Neural cell (in vitro differentiated cells): ENCODE results near the gene PSMG1.

Source experiments
- CTCF ChIP-seq: fragments of 450-650 bp; IDR thresholded peaks from 2 replicates; pipeline ENCODE4 v1.5.1; 2014; ENCODE audit warnings: antibody characterized with exemption, mild to moderate bottlenecking, moderate library complexity; ENCODE audit not compliant: poor library complexity, severe bottlenecking
- EP300 ChIP-seq: fragments of 450-650 bp; conservative IDR thresholded peaks from 2 replicates; pipeline ENCODE4 v1.6.1; 2014; ENCODE audit warnings: antibody characterized with exemption, mild to moderate bottlenecking, moderate library complexity; ENCODE audit not compliant: poor library complexity, severe bottlenecking
- EZH2 ChIP-seq: fragments of 200-600, 300-800 bp; shearing (Covaris generic), sonication (generic); IDR thresholded peaks from 2 replicates; pipeline ENCODE4 v1.6.1; 2014; ENCODE audit warnings: antibody characterized with exemption, low read length, borderline replicate concordance, mild to moderate bottlenecking; ENCODE audit not compliant: insufficient read depth, poor library complexity, severe bottlenecking
- POLR2AphosphoS5 ChIP-seq: IDR thresholded peaks from 2 replicates; pipeline ENCODE4 v1.6.1; 2012
- RAD21 ChIP-seq: fragments of 450-650 bp; conservative IDR thresholded peaks from 2 replicates; pipeline ENCODE4 v1.6.1; 2014; ENCODE audit warnings: antibody characterized with exemption, mild to moderate bottlenecking, moderate library complexity
- REST ChIP-seq: IDR thresholded peaks from 2 replicates; pipeline ENCODE4 v1.6.1; 2012; ENCODE audit warnings: borderline replicate concordance
- SMC3 ChIP-seq: fragments of 450-650 bp; conservative IDR thresholded peaks from 2 replicates; pipeline ENCODE4 v1.6.1; 2014; ENCODE audit warnings: antibody characterized with exemption, mild to moderate bottlenecking, moderate library complexity; ENCODE audit not compliant: poor library complexity
- TAF1 ChIP-seq: IDR thresholded peaks from 2 replicates; pipeline ENCODE4 v1.6.1; 2012; ENCODE audit warnings: low read depth

- TF ChIP-seq CTCF: no peak
- TF ChIP-seq POLR2AphosphoS5: no peak
- TF ChIP-seq RAD21: no peak
- TF ChIP-seq EP300: no peak
- no peak for TF ChIP-seq REST
- TF ChIP-seq SMC3: no peak
- TF ChIP-seq EZH2: no peak
- no peak for TF ChIP-seq TAF1
Observed at GRCh38 chr21:39198800-39199199, 15.5 kb upstream of the PSMG1 start.
